AG09309 (cell line): Measurements from ENCODE around the gene COL9A3.
"Not testable (repeated sequence)": the region's sequence is repeated elsewhere in the genome, so short reads cannot be mapped to it uniquely, and the experiment has no call there.

Experiments used
- DNase-seq: peaks from one replicate; pipeline ENCODE4 v3.0.0-alpha.2; 2010; ENCODE audit warnings: low read depth
- H3K4me3 ChIP-seq: 2 replicates; pipeline ENCODE4 v1.5.1; 2011; ENCODE audit warnings: mild to moderate bottlenecking, low read depth, low read length, moderate library complexity; ENCODE audit not compliant: control insufficient read depth
- CTCF ChIP-seq: IDR thresholded peaks from 2 replicates; pipeline ENCODE4 v1.5.1; 2011; ENCODE audit warnings: mild to moderate bottlenecking, low read depth, low read length, inconsistent platforms; ENCODE audit not compliant: insufficient read depth, control insufficient read depth; ENCODE audit errors: missing control alignments

The COL9A3 gene

GRCh38 chr20:62840244-62841197 is 23.7 kb downstream of the COL9A3 start:
- no peak overlapping the region for H3K4me3 ChIP-seq
- no peak for TF ChIP-seq CTCF
- DNase-seq: no peak

- no peak for TF ChIP-seq CTCF
- no peak for DNase-seq
- no peak overlapping the region for H3K4me3 ChIP-seq
These were observed 24.9 kb downstream of the COL9A3 start for GRCh38 chr20:62841705-62842212.

GRCh38 chr20:62843656-62844055 is 26.8 kb downstream of the COL9A3 start:
- no peak for TF ChIP-seq CTCF
- no peak for DNase-seq

DNA sequence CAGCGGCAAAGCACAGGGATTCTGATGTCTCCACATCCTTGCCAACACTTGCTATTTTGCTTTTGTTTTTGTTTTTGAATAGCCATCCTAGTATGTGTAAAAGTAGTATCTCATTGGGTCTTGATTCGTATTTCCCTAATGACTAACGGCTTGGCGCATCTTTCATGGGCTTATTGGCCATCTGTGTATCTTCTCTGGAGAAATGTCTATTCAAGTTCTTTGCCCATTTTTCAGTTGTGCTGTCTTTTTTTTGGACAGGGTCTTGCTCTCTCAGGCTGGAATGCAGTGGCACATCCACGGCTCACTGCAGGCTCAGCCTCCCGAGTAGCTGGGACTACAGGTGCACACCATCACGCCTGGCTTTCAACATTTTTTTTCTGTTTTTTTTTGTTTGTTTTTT is 27.3 kb downstream of the COL9A3 start:
- DNase-seq: no peak
- TF ChIP-seq CTCF: no peak
- no peak overlapping the region for H3K4me3 ChIP-seq

More at GRCh38 chr20:62843656-62844055, 26.8 kb downstream of the COL9A3 start:
- H3K4me3 ChIP-seq: no peak overlapping the region

DNA sequence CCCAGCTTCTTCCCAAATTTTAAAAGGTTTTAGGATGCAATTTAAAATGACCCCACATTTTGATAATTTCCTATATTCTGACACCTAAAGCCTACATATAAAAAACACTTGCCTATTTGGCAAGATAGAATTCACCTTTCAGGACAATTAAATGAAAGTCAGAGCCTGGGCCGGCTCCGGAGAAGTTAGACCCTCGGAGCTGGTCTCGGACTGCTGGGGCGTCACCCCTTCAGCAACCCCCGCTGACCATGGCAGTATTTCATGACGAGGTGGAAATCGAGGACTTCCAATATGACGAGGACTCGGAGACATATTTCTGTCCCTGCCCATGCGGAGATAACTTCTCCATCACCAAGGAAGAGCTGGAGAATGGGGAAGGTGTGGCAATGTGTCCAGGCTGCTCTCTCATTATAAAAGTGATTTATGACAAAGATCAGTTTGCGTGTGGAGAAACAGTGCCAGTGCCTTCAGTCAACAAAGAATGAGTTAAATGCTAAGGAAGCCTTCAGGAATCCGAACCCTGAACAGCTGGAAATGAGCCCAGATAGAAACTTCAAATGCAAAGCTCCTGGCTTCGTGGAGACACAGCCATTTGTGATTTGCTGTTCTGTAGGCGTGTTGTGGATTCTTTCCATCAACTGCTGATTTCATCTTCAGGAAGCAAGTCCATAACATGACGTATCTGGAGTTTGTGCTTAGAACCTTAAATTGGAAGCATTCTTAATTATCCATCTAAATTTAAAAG is 28.7 kb downstream of the COL9A3 start:
- no peak for TF ChIP-seq CTCF
- no peak for DNase-seq
- no peak overlapping the region for H3K4me3 ChIP-seq

GRCh38 chr20:62846166-62846890 is 29.5 kb downstream of the COL9A3 start:
- DNase-seq: no peak
- no peak for TF ChIP-seq CTCF
- H3K4me3 ChIP-seq: no peak overlapping the region

- DNase-seq, H3K4me3 ChIP-seq: not testable (repeated sequence)
These were observed 32.1 kb downstream of the COL9A3 start for GRCh38 chr20:62848917-62849316.
